ENCODE measurements around the gene ADGRF5.
"Not testable (repeated sequence)": the region's sequence is repeated elsewhere in the genome, so short reads cannot be mapped to it uniquely, and the experiment has no call there.

The ADGRF5 gene

DNA sequence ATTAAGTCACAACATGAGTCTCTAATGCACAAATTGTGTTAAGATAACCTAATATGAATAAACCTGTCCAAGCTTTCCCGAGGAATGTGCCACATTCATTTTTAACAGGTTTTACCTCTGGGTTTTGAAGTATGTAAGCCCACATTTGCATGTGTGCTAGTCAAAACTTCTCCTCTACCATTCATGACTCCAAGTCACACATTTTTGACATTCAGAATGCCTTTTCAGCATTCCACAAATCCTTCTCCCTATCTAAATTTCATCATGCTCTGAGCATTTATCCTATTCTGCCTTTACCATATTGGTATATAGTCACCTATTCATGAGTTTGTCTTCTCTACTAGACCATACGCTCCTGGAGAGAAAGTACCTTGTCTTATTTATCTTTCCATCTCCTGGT is 56.5 kb downstream of the ADGRF5 start:
- no peak overlapping the region for H3K4me3 ChIP-seq (replicated peaks in 1 of 2; ENCODE audit: low read depth in 2 of 2, low read length in 2 of 2)
- DNase-seq (ENCODE audit: low read depth in 2 of 2) = no peak
- TF ChIP-seq, protein P1, sequence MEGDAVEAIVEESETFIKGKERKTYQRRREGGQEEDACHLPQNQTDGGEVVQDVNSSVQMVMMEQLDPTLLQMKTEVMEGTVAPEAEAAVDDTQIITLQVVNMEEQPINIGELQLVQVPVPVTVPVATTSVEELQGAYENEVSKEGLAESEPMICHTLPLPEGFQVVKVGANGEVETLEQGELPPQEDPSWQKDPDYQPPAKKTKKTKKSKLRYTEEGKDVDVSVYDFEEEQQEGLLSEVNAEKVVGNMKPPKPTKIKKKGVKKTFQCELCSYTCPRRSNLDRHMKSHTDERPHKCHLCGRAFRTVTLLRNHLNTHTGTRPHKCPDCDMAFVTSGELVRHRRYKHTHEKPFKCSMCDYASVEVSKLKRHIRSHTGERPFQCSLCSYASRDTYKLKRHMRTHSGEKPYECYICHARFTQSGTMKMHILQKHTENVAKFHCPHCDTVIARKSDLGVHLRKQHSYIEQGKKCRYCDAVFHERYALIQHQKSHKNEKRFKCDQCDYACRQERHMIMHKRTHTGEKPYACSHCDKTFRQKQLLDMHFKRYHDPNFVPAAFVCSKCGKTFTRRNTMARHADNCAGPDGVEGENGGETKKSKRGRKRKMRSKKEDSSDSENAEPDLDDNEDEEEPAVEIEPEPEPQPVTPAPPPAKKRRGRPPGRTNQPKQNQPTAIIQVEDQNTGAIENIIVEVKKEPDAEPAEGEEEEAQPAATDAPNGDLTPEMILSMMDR (IDR thresholded peaks at IDR 0.05; ENCODE audit: low read depth, low read length) = no peak

DNA sequence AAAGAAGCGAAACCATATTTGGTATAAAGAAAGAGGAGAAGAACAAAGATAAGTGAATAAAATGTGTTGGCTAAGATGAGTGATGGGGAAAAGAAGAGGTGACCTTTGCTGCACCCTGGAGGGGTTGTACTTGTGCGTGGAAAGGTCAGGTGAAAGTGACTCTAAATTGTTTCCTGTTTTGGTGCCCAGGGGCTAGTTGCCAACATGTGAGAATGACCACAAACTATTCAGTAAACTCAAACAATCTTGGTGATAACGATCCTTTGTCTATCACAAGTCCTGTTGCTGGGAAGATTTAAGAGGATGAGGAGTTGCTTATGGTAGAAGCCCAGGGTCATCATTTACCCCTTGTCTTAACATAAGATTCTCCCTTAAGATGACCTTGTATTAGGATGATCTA is 57.9 kb downstream of the ADGRF5 start:
- TF ChIP-seq, protein P1 (IDR thresholded peaks at IDR 0.05; ENCODE audit: low read depth, low read length) = no peak
- H3K4me3 ChIP-seq (replicated peaks in 1 of 2; ENCODE audit: low read depth in 2 of 2, low read length in 2 of 2) = no peak overlapping the region
- no peak for DNase-seq (ENCODE audit: low read depth in 2 of 2)

- no peak overlapping the region for H3K4me3 ChIP-seq (replicated peaks in 1 of 2; ENCODE audit: low read depth in 2 of 2, low read length in 2 of 2)
- TF ChIP-seq, protein P1 (IDR thresholded peaks at IDR 0.05; ENCODE audit: low read depth, low read length) = no peak
- DNase-seq (ENCODE audit: low read depth in 2 of 2) = no peak
These were observed 59.4 kb downstream of the ADGRF5 start for GRCh38 chr6:46862381-46862780.

DNA sequence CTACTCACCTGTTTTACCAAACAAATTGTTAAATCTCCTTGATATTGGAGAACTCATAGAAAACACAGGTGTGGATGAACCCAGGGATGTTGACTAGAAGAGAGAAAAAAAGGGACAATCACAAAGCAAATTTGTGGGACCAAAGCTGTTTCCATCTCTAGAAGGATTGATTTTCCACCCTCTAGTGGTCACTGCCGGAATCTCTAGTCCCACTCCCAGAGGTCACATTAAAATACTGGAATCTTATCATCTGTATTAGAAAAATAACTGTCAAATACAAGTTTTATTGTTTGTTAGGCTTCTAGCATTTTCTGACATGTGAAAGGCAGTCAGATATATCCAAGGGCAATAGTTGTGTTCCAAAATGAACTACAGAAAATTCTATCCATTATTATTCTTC is 65.8 kb downstream of the ADGRF5 start:
- TF ChIP-seq, protein P1 (IDR thresholded peaks at IDR 0.05; ENCODE audit: low read depth, low read length) = peak; percentile 70
- peak; percentile 30 to 44 for DNase-seq (ENCODE audit: low read depth in 2 of 2)
- not testable (repeated sequence) for H3K4me3 ChIP-seq (replicated peaks in 1 of 2; ENCODE audit: low read depth in 2 of 2, low read length in 2 of 2)

- DNase-seq (ENCODE audit: low read depth in 2 of 2) = peak; percentile 25 to 32
- not testable (repeated sequence) for H3K4me3 ChIP-seq (replicated peaks in 1 of 2; ENCODE audit: low read depth in 2 of 2, low read length in 2 of 2)
These were observed 70.2 kb downstream of the ADGRF5 start for GRCh38 chr6:46851576-46851975.

GRCh38 chr6:46850792-46851191 is 70.9 kb downstream of the ADGRF5 start:
- H3K4me3 ChIP-seq (replicated peaks in 1 of 2; ENCODE audit: low read depth in 2 of 2, low read length in 2 of 2) = no peak overlapping the region
- TF ChIP-seq, protein P1 (IDR thresholded peaks at IDR 0.05; ENCODE audit: low read depth, low read length) = no peak
- DNase-seq (ENCODE audit: low read depth in 2 of 2) = peak; percentile 11 to 76

- H3K4me3 ChIP-seq (replicated peaks in 1 of 2; ENCODE audit: low read depth in 2 of 2, low read length in 2 of 2) = no peak overlapping the region
- TF ChIP-seq, protein P1 (IDR thresholded peaks at IDR 0.05; ENCODE audit: low read depth, low read length) = no peak
- DNase-seq (ENCODE audit: low read depth in 2 of 2) = no peak
These were observed 72.4 kb downstream of the ADGRF5 start for GRCh38 chr6:46849361-46849690.
